ENCODE data around the gene CACNB1. TPM values are rescaled to one million over a fixed set of nuclear protein-coding genes. Genes with fewer than 3 reads are reported as not detected.
A peak's percentile ranks its signal among the peaks of the same experiment; 100 is the strongest.

CACNB1 gene
- total RNA-seq, 2 donors from 2014 or later, result 3.6 to 13.4 TPM

DNA sequence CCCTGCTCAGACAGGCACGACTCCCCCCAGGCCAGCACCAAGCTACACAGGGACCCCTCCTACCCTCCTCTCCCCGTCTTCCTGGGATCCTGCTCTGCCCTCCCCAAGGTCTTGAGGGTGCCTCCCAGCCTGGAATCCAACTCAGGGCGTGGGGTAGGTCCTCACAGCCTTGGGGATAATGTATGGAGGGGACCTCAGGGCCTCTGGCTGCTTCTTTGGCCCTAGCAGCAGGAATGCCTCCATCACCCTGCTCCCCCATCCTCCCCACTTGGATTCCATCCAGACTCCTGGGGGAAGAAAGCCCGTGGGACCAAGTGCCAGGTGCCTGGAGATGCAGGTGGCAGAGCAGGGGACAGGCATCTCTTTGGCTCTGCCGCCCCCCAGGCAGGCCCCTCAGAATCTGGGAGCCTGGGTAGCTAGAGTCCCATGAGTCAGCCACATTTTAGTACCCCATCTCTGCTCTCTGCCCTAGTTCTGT lies 39.0 kb upstream of the CACNB1 start:
- H3K4me1 ChIP-seq, result peaks cover 0 to 16% of the 10 kb centered on the region in 2 donors

DNA sequence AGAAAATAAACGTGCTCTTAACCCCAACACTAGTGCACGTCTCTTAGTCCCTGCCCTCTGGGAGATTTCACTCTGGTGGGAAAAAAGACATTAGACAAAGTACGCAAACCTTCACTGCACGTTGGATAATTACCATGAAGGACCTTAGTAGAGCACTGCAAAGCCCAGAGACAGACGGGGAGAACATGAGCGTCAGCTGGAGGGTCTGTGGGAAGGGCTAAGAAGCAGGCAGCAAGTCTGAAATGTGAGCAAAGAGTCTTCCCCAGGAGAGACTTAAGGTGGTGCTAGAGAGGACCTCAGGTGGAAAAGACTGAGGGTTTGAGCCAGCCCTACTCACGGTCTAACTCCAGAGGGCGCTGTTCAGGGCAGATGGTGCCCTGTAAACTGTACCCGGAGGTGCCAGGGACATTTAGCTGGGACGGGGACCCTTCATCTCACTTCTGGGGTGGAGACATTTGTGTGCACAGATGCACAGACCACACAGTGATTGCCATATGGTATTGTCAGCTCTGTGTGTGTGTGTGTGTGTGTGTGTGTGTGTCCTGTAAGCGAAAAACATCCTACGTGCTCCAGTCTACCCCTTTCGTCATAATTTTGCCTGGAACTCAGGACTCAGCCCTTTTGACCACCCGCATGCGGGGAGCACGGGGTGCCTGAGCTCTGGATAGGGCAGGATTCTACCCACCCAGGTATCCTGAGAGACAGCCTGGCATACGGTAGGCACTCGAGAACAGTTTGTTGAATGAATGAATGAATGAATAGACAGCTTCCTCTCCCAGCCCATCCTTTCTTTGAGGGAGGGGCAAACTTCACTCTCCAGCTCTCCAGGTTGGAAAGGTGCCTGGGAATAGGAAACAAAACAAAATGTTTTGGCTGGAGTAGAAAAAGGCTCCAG lies 38.3 kb upstream of the CACNB1 start:
- Histone ChIP-seq H3K4me1 (peaks cover 0 to 18% of the 10 kb centered on the region in 2 donors), H3K36me3 (no peaks in the 10 kb centered on the region), H3K9me3 (no peaks in the 10 kb centered on the region), H3K27ac (no peak overlapping the region), H3K4me3 (no peak overlapping the region), H3K27me3 (no peaks in the 10 kb centered on the region)
- TF ChIP-seq, protein P1, sequence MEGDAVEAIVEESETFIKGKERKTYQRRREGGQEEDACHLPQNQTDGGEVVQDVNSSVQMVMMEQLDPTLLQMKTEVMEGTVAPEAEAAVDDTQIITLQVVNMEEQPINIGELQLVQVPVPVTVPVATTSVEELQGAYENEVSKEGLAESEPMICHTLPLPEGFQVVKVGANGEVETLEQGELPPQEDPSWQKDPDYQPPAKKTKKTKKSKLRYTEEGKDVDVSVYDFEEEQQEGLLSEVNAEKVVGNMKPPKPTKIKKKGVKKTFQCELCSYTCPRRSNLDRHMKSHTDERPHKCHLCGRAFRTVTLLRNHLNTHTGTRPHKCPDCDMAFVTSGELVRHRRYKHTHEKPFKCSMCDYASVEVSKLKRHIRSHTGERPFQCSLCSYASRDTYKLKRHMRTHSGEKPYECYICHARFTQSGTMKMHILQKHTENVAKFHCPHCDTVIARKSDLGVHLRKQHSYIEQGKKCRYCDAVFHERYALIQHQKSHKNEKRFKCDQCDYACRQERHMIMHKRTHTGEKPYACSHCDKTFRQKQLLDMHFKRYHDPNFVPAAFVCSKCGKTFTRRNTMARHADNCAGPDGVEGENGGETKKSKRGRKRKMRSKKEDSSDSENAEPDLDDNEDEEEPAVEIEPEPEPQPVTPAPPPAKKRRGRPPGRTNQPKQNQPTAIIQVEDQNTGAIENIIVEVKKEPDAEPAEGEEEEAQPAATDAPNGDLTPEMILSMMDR (IDR thresholded peaks at IDR 0.05), result peak in 1 of 2 donors; percentile 58
- no peak for DNase-seq (ENCODE audit: low spot score)

More for the DNA sequence above, 39.0 kb upstream of the CACNB1 start:
- no peak overlapping the region for H3K27ac ChIP-seq
- no peaks in the 10 kb centered on the region for H3K9me3 ChIP-seq
- H3K4me3 ChIP-seq, result no peak overlapping the region
- no peaks in the 10 kb centered on the region for H3K27me3 ChIP-seq
- no peaks in the 10 kb centered on the region for H3K36me3 ChIP-seq
- DNase-seq (ENCODE audit: low spot score), result no peak
- TF ChIP-seq, protein P1 (IDR thresholded peaks at IDR 0.05), result no peak

DNA sequence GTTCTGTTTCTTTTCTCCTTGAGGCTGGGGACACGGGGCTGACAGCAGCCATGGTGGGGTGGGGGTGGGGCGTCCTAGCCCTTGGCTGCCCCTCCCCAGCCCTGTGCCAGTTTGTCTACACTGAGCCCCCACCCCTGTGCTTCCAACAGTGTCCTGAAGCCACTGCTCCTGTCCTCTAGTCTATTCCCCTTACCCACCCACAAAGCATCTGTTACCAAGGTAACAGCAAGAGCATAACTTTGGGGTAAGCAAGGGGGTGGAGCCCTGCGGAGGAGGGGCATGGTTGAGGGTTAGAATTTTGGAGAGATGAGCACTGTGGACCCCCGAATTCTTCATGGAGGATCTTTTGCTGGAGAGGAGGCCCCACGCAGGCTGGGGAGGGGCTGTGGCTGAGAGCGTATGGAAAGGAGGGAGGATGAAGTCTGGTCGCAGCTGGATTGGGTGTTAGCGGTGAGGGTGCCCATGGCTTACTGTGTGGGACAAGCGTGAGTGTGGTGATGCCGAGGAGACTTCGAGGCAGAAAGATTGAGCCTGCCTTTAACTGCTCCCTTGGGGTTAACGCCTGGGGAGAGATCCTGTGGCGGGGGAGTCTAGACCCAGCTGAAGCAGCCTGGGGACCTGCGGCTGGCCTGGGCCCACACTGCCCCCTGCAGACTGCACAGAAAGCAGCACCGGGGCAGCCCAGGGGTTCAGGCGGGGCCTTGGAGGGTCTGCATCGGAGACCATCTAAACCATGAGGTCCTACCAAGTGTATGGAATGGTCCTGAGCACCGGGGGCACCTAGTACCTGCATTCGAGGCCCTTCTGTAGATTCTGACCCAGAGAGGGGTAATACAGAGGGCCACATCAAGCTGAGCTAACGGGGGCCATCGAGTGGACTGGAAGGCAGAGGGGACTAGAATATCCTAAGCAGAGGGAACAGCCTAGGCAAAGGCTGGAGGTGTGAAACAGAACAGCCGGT lies 34.4 kb upstream of the CACNB1 start:
- TF ChIP-seq, protein P1 (IDR thresholded peaks at IDR 0.05), result peak; percentile 81 to 89
- peaks cover 0 to 13% of the 10 kb centered on the region in 2 donors for H3K4me1 ChIP-seq
- H3K9me3 ChIP-seq, result no peaks in the 10 kb centered on the region
- peak overlapping the region in 1 of 2 donors; percentile 8 for H3K4me3 ChIP-seq
- H3K36me3 ChIP-seq, result no peaks in the 10 kb centered on the region
- no peaks in the 10 kb centered on the region for H3K27me3 ChIP-seq
- no peak for DNase-seq (ENCODE audit: low spot score)
- H3K27ac ChIP-seq, result no peak overlapping the region

DNA sequence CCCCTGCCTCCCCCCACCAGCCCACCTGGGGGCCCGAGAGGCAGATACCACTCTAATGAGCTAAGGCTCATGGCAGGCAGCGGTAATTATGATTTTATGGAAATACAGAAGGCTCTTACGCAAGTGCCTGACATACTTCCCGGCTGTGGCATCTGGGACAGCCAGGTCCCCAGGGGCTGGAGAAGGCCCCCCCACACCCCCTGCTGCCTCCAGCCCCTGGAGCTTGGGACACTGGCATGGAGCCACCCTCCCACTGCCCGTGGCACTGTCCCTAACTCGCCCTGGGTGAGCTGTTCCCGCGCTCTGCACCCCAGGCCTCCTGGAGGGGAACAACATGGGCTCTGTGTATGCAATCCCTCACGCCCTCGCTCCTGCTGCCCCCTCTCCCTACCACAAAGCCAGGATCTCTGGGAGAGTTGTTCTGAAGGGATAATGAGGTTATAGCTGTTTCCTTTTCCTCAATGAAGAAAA lies 33.7 kb upstream of the CACNB1 start:
- TF ChIP-seq, protein P1 (IDR thresholded peaks at IDR 0.05), result no peak
- Histone ChIP-seq H3K4me3 (no peak overlapping the region), H3K36me3 (no peaks in the 10 kb centered on the region), H3K9me3 (no peaks in the 10 kb centered on the region), H3K27ac (no peak overlapping the region), H3K27me3 (no peaks in the 10 kb centered on the region), H3K4me1 (peaks cover 0 to 19% of the 10 kb centered on the region in 2 donors)
- DNase-seq (ENCODE audit: low spot score), result no peak

DNA sequence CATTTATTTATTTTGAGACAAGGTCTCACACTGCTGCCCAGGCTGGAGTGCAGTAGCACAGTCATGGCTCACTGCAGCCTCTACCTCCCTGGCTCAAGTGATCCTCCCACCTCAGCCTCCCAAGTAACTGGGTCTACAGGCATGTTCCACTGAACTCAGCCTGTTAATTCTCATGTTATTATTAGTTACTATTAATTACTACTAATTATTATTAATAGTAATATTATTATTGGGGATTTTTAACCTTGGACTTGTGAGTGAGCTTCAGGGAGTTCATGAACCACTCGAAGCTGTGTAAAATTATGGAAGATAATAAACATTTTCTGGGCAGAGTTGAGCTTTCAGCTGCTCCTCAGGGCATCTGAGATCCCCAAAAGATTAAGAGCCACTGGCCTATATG lies 32.9 kb upstream of the CACNB1 start:
- no peaks in the 10 kb centered on the region for H3K36me3 ChIP-seq
- DNase-seq (ENCODE audit: low spot score), result no peak
- no peaks in the 10 kb centered on the region for H3K27me3 ChIP-seq
- H3K4me1 ChIP-seq, result peaks cover 0 to 26% of the 10 kb centered on the region in 2 donors
- no peaks in the 10 kb centered on the region for H3K9me3 ChIP-seq
- no peak overlapping the region for H3K27ac ChIP-seq
- H3K4me3 ChIP-seq, result no peak overlapping the region
- TF ChIP-seq, protein P1 (IDR thresholded peaks at IDR 0.05), result no peak

Data from right atrium auricular region (tissue), 2 donors.